Cerebellar cortex (tissue), 1 donor: ENCODE data around the gene STIP1.

ENCODE experiments used
- DNase-seq: peaks from one replicate; pipeline ENCODE4 v3.0.0-alpha.2; 2015; ENCODE audit warnings: low spot score

Gene STIP1

DNA sequence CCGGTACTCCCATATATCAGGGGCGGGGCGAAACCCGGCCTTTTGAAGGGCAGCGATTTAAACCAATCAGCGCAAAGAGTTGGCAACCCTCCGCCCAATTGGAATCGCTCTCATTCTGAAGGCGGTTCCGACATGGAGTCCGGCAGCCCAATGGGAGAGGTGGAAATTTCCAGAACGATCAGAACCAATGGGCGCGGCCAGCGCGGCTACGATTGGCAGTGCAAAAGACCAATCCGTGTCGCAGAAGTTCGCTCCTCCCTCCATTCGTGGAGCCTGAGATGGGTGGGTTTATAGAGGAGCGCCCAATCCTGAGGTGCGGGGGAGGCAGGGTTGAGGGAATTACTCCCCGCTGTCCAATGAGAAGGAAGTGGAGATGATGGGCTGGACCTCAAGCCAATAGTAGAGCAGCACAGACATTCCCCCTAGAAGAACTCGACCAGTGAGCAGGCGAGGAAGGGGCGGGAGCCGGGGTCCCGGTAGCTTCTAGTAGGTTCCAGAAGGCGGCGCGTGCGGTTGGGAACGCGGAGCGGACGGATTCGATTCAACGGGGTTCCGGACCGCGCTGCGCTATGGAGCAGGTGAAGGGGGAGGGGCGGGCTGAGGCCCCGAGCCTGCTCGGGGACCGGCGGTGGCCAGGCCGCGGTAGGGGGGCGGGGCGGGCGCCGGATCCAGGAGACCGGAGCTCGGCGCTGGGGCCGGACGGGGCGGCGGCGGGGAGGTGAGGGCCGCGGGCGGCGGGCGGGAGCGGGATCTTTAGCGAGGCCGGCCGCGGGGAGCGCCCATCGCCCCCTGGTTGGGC, at the start of gene STIP1:
STIP1 (plus strand) TSS at position 479 of the 799 bp plus-strand sequence; CDS start at position 570, 91 bp downstream.
- peak; percentile 100 for DNase-seq

DNA sequence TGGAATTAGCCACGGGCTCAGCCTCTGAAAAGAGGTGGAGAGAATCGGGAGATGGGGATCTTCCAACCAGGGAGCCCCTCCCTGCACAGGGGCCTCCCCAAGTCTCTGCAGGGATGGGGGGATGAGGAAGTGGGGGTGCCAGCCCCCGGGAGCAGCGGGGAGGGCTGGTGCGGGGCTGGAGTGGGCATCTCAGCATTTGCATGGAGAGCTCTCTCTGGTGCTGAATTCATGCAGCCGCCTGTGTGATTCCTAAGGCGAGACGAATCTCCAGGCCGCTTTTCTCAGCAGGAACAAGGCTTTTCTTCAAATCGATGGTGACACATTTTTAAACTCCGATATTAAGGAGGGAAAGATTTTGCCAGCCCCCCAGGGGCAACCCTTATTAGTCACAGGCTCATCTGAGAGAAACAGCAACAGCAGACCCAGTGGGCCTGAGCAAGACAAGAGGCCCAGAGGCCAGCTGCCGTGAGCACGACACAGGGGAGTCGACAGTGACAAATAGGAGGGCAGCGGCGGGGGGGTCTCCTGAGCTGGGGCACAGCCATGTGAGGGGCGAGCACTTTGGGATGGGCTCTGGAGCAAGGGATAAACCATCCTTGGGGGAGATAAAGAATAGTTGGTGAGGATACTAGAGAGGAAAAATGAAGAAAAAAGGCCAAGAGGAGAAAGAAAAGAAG, 49.1 kb upstream of the STIP1 start:
- DNase-seq, result no peak

DNA sequence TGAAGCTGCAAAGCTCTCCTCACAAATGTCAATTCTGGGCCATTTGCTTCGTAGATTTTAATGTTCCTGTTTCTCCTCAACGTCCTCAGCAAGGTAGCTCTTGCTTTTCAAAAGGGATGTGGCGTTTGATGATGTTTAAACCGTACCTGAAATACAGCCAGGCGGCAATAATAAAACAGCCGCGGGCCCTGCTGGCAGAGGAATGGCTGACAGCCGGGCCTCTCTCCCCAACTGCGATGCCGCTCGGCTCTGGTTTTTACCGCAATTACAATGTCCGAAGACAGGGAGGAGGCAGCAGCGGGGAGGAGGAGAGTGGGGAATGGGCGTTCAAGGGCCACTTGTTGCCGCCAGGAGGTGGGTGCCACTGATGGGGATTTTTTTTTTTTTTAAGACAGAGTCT, 47.6 kb upstream of the STIP1 start:
- DNase-seq, result peak; percentile 76

DNA sequence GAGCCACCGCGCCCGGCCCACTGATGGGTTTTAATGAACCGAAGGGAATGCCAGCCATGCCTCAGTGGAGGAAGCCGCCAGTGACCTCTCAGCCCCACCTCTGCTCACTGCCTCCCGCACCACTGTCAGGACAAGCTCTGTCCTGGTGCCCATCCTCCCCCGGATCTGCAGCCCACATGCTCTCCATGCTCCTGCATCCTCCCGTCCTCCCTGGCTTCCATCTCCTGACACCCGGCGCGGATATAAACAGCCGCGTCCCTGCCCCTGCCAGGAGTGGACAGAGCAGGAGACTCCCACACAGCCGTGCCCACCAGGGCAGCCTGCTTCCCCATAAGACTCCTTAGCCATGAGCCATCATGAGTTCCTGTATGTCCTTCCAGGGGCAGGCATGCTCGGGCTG, 46.9 kb upstream of the STIP1 start:
- no peak for DNase-seq

DNA sequence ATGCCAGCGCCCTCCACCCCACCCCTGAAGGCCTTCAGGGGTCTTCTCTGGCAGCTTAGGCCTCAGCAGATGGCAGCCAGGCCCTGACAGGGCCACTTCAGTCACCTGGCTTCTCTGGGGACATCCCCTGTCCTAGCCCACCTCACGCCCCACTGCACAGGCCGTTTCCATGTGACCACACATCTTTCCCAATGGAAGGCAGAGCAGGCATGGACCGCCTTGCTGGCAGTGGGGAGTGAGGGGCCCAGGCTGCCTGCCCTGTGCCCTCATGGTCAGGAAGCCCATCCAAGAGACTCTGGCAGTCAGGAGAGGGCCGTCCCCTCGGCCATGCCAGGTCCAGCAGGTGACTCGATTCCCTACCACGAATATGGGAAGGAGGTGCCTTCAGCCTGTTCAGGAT, 45.9 kb upstream of the STIP1 start:
- DNase-seq, result no peak

DNA sequence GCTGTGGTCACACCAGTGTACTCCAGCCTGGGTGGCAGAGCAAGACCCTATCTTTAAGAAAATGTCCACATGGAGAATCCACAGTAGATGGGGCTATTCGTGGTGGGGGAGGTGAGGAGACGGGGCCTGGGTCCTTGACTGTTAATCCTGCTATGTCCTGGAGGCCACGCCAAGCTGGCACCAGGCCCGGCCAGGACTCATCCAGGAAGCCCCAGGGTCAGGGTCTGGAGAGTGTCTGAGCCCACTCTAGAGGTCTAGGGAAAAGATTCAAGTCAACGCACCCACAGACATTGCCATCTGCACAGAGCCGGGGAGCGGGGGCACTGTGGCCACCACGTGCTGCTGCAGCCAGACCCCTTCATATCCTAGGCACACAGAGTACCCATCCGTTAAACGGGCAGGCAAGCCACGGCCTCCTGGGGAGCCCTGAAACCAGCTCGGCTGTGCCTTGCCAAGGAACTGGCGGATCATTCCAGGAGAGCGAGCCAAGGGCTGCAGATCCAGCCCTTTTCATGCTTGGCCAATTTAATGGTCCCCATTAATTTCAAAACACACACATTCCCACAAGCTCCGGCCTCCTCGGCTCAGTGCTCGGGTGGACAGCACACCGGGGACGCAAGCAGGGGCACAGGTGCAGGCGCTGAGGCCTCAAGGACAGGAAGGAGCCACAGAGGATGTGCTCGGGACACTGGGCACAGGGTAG, 44.7 kb upstream of the STIP1 start:
- DNase-seq, result peak; percentile 95

DNA sequence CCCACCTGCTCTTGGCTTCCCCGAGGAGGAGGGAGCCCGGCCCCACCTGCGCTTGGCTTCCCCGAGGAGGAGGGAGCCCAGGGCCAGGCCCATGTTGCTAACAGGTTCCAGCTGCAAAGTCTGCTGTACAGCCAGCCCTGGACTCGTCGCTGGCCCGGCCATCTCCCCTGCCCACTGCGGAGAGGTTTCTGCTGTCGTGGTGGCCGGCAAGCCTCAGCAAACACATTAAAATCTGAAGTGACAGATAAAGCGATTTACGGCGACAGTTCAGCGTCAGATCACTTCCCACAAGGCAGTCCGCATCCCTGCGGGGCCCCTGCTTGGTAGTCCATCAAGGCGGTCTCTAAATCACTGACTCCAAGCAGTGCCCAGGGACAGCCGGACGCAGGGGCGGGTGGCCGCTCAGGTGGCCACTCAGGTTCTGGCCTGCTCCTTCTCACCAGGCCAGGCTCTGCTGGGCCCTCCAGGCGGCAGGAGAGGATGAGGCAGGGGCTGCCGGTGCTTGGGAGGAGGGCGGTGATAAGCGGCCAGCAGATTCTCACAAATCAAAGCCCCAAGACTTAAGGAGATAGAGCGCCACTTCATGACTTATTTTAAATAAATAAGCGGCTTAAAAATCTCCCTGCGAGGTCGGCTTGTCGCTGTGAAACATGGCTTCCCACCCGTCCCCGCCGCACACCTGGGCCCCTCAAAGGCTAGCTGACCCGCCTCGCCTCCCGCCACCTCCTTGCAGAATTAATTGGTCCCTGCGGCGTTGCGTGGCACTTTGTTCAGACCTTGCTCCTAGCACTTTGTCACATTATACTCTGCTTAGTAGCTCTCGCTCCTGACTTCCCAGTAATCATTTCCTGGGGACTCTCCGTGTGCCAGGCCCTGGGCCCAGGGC, 41.1 kb upstream of the STIP1 start:
- no peak for DNase-seq

DNA sequence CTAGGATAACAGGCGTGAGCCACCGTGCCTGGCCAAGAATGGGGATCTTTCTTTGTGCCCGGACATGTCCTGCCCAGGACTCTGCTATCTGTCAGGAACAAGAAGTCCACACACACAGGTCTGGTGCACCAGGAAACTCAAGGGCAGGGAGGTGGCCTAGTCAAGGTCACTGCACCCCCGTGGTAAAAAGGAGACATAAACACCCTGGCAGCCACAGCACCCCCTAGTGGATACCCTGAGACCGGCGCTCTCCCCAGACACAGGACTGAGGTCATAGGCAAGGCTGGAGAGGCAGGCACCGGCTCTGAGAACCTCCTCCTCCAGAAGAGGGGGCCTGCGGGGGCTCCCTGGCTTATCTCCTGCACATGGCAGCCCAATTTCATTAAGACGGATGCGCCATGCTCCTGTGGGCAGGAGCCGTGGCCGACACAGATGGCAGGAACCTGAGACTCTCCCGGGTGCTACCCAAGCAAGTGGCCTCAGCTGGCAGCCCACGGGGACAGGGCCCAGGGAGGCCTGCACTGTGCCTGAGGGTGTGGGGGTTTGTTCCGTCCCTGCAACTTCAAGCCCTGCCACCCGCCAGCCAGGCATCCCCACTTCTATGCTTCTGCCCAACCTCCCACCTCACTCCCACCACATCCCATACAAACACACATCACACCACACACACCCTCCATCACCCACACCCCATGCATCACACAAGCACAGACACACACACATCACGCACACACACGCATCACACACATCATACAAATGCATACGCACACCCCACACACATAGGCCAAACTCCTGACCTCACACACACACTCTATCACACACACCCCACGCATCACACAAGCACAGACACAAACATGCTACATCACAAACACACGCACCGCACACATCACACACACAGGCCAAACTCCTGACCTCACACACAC, 39.7 kb upstream of the STIP1 start:
- DNase-seq, result no peak

DNA sequence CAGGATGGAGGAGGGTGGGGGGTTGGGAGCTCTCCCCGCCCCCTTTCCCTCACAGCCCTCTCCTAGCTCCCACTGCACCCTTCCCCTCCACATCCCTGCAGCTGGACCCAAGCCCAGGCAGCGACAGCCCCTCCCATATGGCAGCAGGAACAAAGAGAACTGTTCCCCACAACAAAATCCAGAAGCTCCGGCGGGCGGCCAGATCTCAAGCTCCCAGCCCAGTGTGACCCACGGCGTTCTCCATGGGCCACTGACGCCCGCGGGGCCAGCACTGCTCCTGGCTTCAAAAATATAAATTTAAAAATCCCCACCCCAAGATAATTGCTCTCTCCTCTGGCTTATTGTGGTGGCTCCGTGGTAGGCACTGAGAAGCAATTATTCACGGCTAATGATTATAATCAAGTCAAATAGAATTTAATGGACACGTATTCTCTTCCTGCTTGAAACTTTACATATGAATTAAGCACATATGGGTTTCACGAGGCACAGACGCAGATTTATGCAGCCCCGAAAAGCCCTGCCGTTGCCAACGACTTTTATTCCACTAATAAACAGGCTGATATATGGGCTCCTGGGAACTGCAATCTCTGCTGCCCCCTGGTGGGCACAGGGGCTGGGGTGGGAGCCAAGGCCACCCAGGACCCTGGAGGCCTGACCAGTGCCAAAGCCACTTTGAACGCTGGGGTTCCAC, 37.6 kb upstream of the STIP1 start:
- peak; percentile 79 for DNase-seq

DNA sequence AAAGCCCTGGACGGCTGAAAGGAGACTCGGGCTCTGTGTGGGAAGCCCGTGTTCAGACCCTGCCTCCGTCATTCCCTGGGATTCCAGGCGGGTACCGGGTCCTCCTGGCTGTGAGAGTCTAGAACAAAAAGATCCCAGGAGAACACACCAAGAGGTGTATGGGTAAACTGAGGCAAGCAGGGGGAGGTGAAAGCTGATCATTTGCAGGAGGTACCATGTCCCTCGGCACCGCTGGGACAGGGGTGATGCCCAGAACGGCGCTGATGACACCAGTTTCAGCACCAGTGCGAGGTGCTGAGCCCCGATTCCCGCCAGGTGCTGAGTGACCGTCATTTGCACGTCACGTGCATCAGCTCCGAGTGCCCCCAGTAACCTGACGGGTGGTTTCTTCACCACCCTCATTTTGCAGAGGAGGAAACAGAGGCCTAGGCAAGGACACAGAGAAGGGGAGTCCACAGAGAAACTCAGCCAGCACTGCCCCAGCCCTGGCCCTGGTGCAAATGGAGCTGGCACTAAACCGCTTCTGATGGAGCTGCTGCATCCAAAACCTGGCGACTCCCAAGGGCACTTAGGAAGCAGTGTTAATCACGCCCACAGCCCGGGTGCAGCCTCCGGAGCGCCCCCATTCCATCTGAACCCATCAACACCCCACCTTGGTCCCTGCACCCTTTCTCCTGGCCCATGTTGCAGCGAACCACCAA, 36.9 kb upstream of the STIP1 start:
- peak; percentile 46 for DNase-seq

DNA sequence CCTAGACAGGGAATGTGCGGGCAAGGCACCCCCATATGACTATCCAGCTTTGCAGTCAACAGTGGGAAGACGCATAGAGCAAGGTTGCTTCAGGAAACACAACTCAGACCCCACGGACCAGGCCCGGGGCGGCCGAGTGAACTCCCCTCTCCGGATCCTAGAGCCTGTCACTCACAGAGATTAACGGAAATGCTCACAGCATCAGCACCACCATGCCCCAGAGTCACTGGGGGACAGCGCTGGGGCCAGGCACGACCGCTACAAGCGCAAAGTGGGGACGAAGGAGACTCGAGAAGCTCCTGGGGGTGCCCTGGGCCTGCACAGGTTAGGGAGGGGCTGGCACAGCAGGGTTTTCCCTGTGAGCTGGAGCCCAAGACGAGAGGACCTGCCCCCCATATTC, 35.9 kb upstream of the STIP1 start:
- no peak for DNase-seq

DNA sequence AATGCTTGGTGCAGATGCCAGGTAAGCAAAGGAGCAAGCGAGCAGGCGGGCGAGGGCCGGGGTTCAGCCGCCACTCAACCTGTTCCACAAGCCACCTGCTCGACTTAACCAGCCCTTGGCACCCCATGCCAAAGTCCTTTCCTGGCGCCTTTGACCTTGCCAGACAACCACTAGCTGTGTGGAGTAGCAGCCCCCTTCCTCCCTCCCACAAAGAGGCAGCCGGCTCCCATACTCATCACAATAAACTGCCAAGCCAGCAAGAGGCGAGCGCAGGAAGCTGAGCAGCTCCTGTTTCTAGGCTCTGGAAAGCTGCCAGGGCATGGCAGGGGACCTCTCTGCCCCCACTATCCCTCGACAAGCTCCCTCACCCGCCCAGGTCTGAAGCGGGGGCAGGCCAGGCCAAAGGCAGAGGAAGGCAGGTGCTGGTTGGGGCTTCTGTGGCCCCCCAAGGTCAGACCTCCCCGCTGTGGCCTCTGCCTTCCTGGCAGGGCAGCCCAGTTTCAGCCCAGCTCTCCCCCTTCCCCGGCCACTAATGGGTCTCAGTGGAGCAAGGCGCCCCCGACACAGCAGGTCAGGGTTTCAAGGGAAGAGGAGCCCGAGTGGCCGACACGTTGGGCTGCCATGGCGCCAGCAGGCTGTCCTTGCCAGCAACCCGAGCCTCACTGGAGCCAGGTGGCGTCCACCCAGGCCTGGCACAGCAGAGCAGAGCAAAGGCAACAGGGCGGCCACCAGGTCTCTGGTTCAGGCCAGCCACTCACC, 35.3 kb upstream of the STIP1 start:
- peak; percentile 90 for DNase-seq

DNA sequence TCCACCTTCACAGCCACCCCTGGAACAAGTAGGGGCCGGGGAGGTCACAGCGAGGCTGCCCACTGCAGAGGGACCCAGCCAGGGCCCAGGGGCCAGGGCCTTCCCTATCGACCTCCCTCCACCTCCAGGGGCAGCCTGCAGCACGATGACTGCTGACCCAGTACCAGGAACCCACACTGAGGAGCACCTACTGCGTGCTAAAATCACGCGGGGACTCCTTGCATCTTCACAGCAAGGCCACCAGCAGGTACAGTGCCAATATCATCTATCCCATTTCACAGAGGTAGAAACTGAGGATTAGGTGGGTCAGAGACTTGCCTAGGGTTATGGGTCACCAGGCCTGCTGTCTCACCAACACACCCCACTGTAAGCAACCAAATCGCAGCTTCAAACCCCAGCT, 34.6 kb upstream of the STIP1 start:
- DNase-seq, result no peak

DNA sequence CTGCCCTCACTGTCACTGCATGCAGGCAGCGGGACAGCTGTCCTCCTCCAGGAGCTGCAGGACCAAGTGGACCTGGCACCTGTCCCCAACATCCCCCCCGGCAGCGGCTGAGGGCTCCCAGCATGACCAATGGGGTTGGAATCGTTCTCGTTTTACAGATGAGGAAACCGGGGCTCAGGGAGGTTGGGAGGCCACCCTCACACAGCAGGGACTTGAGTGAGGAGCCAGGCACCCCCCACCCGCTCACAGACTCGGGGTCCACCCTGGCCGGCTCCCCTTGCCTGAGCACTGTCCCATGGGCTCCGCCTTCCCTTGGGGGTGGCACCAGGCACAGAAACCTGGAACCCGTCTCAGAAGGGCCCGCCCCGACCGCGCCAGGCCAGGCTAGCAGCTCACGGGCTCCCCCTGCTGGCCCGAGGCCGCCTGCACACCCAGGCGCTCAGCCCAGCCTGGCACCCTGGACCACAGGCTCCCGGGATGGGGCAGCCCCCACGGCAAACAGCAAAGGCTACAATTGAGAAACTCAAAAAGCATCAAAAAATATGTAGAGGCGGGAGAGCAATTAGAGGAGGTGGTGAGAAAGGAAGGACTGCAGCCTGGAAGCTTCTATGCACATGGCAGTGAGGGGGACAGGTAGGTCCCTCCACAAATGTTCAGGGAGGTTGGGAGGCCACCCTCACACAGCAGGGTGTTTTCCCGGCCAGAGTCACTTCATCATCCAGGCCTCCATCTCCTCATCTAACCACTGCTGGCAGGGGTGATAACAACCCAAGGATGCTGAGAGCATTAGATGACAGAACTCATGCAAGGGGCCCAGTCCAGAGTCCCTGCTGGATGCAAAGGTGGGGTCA, 32.9 kb upstream of the STIP1 start:
- peak; percentile 63 for DNase-seq

DNA sequence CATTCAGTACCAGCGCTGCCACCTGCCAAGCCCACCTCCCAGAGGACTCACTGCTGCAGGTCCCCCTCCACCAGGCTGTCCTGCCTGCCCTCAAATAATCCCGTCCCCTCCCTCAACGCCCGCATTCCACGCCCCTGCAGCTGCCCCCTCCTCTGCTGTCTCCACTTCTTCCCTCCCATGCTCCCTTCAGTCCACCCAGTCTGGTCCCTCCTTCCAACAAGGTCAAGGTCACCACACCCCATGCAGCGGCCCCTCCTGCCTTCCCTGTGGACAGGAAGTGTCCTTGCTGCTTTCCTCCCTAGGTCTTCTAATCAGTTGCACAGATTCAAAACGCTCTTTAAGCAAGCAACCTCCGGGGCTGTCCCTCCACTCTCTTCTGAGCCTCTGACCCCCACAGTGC, 32.2 kb upstream of the STIP1 start:
- no peak for DNase-seq

DNA sequence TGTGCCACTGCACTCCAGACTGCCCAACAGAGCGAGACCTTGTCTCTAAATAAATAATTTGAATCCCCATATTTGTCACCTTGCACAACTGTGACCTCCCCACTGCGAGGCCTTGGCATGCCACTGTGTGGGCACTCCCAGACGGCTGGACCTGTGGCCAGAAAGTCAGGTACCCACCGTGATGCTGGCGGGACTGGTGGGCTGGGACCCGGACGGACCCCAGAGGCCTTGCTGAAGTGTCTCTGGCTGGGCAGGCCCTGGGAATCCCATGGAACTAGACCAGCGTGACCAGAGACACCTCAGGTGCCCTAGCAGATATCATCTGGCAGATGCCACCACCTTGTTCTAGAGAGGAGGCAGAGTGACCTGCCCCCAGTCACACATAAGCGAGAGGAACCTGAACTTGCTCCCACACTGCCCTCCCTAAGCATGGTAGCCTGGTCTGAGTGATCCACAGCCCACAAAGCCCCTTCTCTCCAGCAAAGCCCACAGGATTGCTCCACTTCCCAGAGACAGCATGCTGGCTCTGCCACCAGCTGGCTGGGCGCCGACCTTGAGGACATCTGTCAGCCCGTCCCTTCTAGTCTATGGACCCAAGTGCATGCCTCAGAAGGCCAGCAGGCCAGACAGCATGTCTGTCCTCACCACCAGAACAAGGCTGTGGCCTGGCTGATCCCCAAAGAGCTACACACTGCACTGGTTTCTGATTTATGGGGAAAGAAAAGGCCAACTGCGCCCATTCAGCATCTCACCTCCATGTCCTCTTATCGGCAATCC, 29.5 kb upstream of the STIP1 start:
- peak; percentile 76 for DNase-seq
